Right lobe of liver (tissue), 6 donors: ENCODE results near the gene ZNF341. TPM values are rescaled to one million over a fixed set of nuclear protein-coding genes. Genes with fewer than 3 reads are reported as not detected.

Experiments used
- ATAC-seq, 4 donors: fragments of 200-7000 bp; cut with Tn5 transposase; one replicate each; pipeline ENCODE4 v1.9.1; 2020; ENCODE audit warnings: mild to moderate bottlenecking in 4 of 4, moderate library complexity in 4 of 4
- DNase-seq, 3 donors: peaks; one replicate each; pipeline ENCODE4 v3.0.0-alpha.2; 2020
- H3K27ac ChIP-seq, 3 donors: fragments of 200-600 bp; one replicate each; pipeline ENCODE4 v1.8.0; 2022
- H3K27me3 ChIP-seq, 2 donors: fragments of 200-600 bp; one replicate each; pipeline ENCODE4 v1.8.0; 2022
- H3K36me3 ChIP-seq, 4 donors: fragments of 200-600 bp; sonication (generic) in 1 of 4; one replicate each; pipeline versions ENCODE4 v1.5.1 to v1.8.0; 2017 to 2022; ENCODE audit warnings: control low read depth in 1 of 4
- H3K4me1 ChIP-seq, 4 donors: fragments of 200-600 bp; sonication (generic) in 1 of 4; one replicate each; pipeline versions ENCODE4 v1.5.1 to v1.8.0; 2017 to 2022; ENCODE audit warnings: control low read depth in 1 of 4
- H3K4me3 ChIP-seq, 3 donors: fragments of 200-600 bp; one replicate each; pipeline ENCODE4 v1.8.0; 2022
- H3K9me3 ChIP-seq, 4 donors: fragments of 200-600 bp; sonication (generic) in 1 of 4; one replicate each; pipeline versions ENCODE4 v1.5.1 to v1.8.0; 2017 to 2022; ENCODE audit warnings: control low read depth in 1 of 4
- CTCF ChIP-seq, 4 donors: fragments of 200-600 bp in 3 of 4; fragments of 450-650 bp in 1 of 4; IDR thresholded peaks; one replicate each; pipeline versions ENCODE4 v1.5.1 to v1.8.0; 2016 to 2022; ENCODE audit warnings: antibody characterized with exemption in 4 of 4, mild to moderate bottlenecking in 2 of 4
- POLR2A ChIP-seq: fragments of 450-650 bp; IDR thresholded peaks from one replicate; pipeline ENCODE4 v1.6.1; 2017; ENCODE audit warnings: antibody characterized with exemption, mild to moderate bottlenecking
- WGBS: methylation state at CpG from one replicate; pipeline ENCODE4 v1.1.6; 2018; ENCODE audit warnings: low coverage, low lambda C conversion rate; ENCODE audit not compliant: insufficient coverage; ENCODE audit errors: missing lambda C conversion rate; 5-methylcytosine and 5-hydroxymethylcytosine counted together
- intact Hi-C, 2 donors: fragments of 100-400 bp; cut with DNase I; formaldehyde crosslinking; loops; one replicate each; pipeline versions ENCODE4 v1.11.2 to v1.14.1; 2022
- total RNA-seq, 6 experiments: library from RNA; depleted of rRNA in 2 of 6; stranded (reverse); fragments of >200 nt in 2 of 6; fragmentation: NEBNext Ultra II Directional in 3 of 6; extraction: Animal tissue kit (Norgen Biotek cat#: 25700) in 3 of 6; gene quantifications; one replicate each; pipeline versions ENCODE4 v1.1.0 to v1.2.4, GENCODE V29; 2016 to 2023
- donor health status: DM: no; HTN: yes; CAD: no.
- donor health status: DM: no; HTN: no; CAD: no.
- donor health status: DM: no; HTN: no; CAD: no.
- donor health status: DM: no; HTN: yes; CAD: no.
- donor health status: DM: no; HTN: yes; CAD: no.

ZNF341 gene
- total RNA-seq, 6 experiments from 2014 or later = 0.99 to 2.0 (median 1.6) TPM

- Histone ChIP-seq H3K4me3 (no peak overlapping the region), H3K27ac (no peak overlapping the region), H3K4me1 (no peaks in the 10 kb centered on the region), H3K27me3 (no peaks in the 10 kb centered on the region), H3K9me3 (no peaks in the 10 kb centered on the region), H3K36me3 (peaks cover 0 to 6% (median 2%) of the 10 kb centered on the region in 4 donors)
- intact Hi-C loops = no loop called here
- DNase-seq (no peak), ATAC-seq (no peak)
- TF ChIP-seq CTCF (IDR thresholded peaks at IDR 0.05) (no peak), POLR2A (no peak)
- WGBS = 90% methylated on average over 3 of the region's 10 CpGs
Observed at GRCh38 chr20:33757046-33757445, 25.2 kb downstream of the ZNF341 start.

GRCh38 chr20:33757458-33757857 lies 25.7 kb downstream of the ZNF341 start:
- H3K27me3 ChIP-seq = no peaks in the 10 kb centered on the region
- no peak for DNase-seq
- intact Hi-C loops = no loop called here
- ATAC-seq = no peak
- 55% methylated on average over 1 of the region's 1 CpG for WGBS
- H3K9me3 ChIP-seq = no peaks in the 10 kb centered on the region
- no peak overlapping the region for H3K4me3 ChIP-seq
- peaks cover 0 to 6% (median 2%) of the 10 kb centered on the region in 4 donors for H3K36me3 ChIP-seq
- no peak for TF ChIP-seq POLR2A
- no peak for TF ChIP-seq CTCF (IDR thresholded peaks at IDR 0.05)
- no peaks in the 10 kb centered on the region for H3K4me1 ChIP-seq
- no peak overlapping the region for H3K27ac ChIP-seq

- Histone ChIP-seq H3K27me3 (no peaks in the 10 kb centered on the region), H3K4me1 (no peaks in the 10 kb centered on the region), H3K4me3 (no peak overlapping the region), H3K9me3 (no peaks in the 10 kb centered on the region), H3K27ac (no peak overlapping the region), H3K36me3 (no peaks in the 10 kb centered on the region)
- no peak for DNase-seq
- 100% methylated on average over 3 of the region's 13 CpGs for WGBS
- intact Hi-C loops = no loop called here
- no peak for ATAC-seq
- TF ChIP-seq CTCF (IDR thresholded peaks at IDR 0.05) (no peak), POLR2A (no peak)
Observed at GRCh38 chr20:33761698-33762250, 30.0 kb downstream of the ZNF341 start.

- no peak overlapping the region for H3K4me3 ChIP-seq
- no peaks in the 10 kb centered on the region for H3K9me3 ChIP-seq
- no peaks in the 10 kb centered on the region for H3K27me3 ChIP-seq
- no peaks in the 10 kb centered on the region for H3K36me3 ChIP-seq
- WGBS = 80% methylated on average over 2 of the region's 2 CpGs
- DNase-seq (no peak), ATAC-seq (no peak)
- H3K4me1 ChIP-seq = no peaks in the 10 kb centered on the region
- no peak overlapping the region for H3K27ac ChIP-seq
- TF ChIP-seq CTCF (IDR thresholded peaks at IDR 0.05) (no peak), POLR2A (no peak)
- intact Hi-C loops = no loop called here
Observed at GRCh38 chr20:33765099-33765498, 33.3 kb downstream of the ZNF341 start.

- Histone ChIP-seq H3K27me3 (no peaks in the 10 kb centered on the region), H3K36me3 (no peaks in the 10 kb centered on the region), H3K9me3 (no peaks in the 10 kb centered on the region), H3K4me3 (no peak overlapping the region), H3K27ac (no peak overlapping the region), H3K4me1 (no peaks in the 10 kb centered on the region)
- no peak for ATAC-seq
- no peak for DNase-seq
- WGBS = 94% methylated on average over 3 of the region's 5 CpGs
- intact Hi-C loops = no loop called here
- no peak for TF ChIP-seq CTCF (IDR thresholded peaks at IDR 0.05)
- TF ChIP-seq POLR2A = no peak
Observed at GRCh38 chr20:33765592-33765991, 33.8 kb downstream of the ZNF341 start.
